Gastrocnemius medialis (tissue), 4 donors: ENCODE data around the gene CACYBP. TPM values are rescaled to one million over a fixed set of nuclear protein-coding genes. Genes with fewer than 3 reads are reported as not detected.
"Not testable (repeated sequence)": the region's sequence is repeated elsewhere in the genome, so short reads cannot be mapped to it uniquely, and the experiment has no call there.

Experiments
- ATAC-seq, 2 donors: fragments of 150-250 bp; one replicate each; pipeline ENCODE4 v1.9.1; 2016
- DNase-seq, 2 donors: peaks; one replicate each; pipeline ENCODE4 v3.0.0-alpha.2; 2019
- H3K27ac ChIP-seq, 4 donors: fragments of 200-600 bp; sonication (generic); 1 replicate in 1 of 4; 2 replicates in 3 of 4; pipeline ENCODE4 v1.5.1; 2016 to 2018; ENCODE audit warnings: mild to moderate bottlenecking in 2 of 4, moderate library complexity in 1 of 4
- H3K27me3 ChIP-seq, 3 donors: fragments of 200-600 bp; sonication (generic) in 2 of 3; 1 replicate in 1 of 3; 2 replicates in 2 of 3; pipeline versions ENCODE4 v1.5.1 to v1.6.0; 2016 to 2019; ENCODE audit warnings: mild to moderate bottlenecking in 1 of 3, moderate library complexity in 1 of 3
- H3K36me3 ChIP-seq, 2 donors: fragments of 200-600 bp; sonication (generic) in 1 of 2; one replicate each; pipeline ENCODE4 v1.5.1; 2017 to 2018
- H3K4me1 ChIP-seq, 2 donors: fragments of 200-600 bp; sonication (generic) in 1 of 2; one replicate each; pipeline ENCODE4 v1.5.1; 2016 to 2017; ENCODE audit warnings: mild to moderate bottlenecking in 2 of 2
- H3K4me3 ChIP-seq, 4 donors: fragments of 200-600 bp; sonication (generic) in 3 of 4; 1 replicate in 1 of 4; 2 replicates in 3 of 4; pipeline ENCODE4 v1.5.1; 2016 to 2019; ENCODE audit warnings: mild to moderate bottlenecking in 2 of 4
- H3K9me3 ChIP-seq, 3 donors: fragments of 200-600 bp; sonication (generic) in 2 of 3; 1 replicate in 1 of 3; 2 replicates in 2 of 3; pipeline ENCODE4 v1.5.1; 2016 to 2019
- POLR2A ChIP-seq, 2 donors: fragments of 450-650 bp; IDR thresholded peaks; one replicate each; pipeline ENCODE4 v1.6.1; 2017; ENCODE audit warnings: antibody characterized with exemption in 2 of 2, mild to moderate bottlenecking in 2 of 2, moderate library complexity in 2 of 2
- in situ Hi-C, 4 donors: fragments of 200-750 bp; cut with MboI; loops; one replicate each; pipeline versions ENCODE4 v1.15.0 to v1.8.0; 2017; ENCODE audit warnings: low sequenced_read_pairs in 4 of 4
- intact Hi-C: fragments of 100-400 bp; cut with DNase I; formaldehyde crosslinking; loops from one replicate; pipeline ENCODE4 v1.15.1; 2023; ENCODE audit warnings: low total_unique reads
- total RNA-seq, 4 donors: library from RNA; depleted of rRNA; stranded (reverse); fragments of >200 nt; gene quantifications; one replicate each; pipeline versions ENCODE4 v1.1.0 to v1.2.3, GENCODE V29; 2016
- TF ChIP-seq, protein P1 (sequence below), 5 experiments: fragments of 450-650 bp in 3 of 5; fragments of 200-600 bp in 2 of 5; sonication (generic) in 2 of 5; IDR thresholded peaks in 4 of 5; conservative IDR thresholded peaks in 1 of 5; 1 replicate in 4 of 5; 2 replicates in 1 of 5; pipeline ENCODE4 v1.5.1; 2016 to 2019; ENCODE audit warnings: antibody characterized with exemption in 5 of 5, mild to moderate bottlenecking in 3 of 5, moderate library complexity in 3 of 5

Gene CACYBP
- total RNA-seq, 4 donors from 2014 or later = 32.9 to 99.6 (median 73.7) TPM

DNA sequence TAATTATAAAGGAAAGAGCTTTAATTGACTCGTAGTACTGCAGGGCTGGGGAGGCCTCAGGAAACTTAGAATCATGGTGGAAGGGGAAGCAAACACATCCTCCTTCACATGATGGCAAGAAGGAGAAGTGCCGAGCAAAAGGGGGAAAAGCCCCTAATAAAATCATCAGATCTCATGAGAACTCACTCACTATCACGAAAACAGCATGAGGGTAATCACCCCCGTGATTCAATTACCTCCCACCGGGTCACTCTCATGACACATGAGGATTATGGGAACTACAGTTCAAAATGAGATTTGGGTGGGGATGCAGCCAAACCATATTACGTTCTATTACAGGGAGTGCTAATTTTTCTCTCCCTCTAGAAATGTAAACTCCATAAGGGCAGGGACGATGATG, 37.7 kb downstream of the CACYBP start:
- H3K27ac ChIP-seq = no peak overlapping the region
- no peaks in the 10 kb centered on the region for H3K4me1 ChIP-seq
- TF ChIP-seq, protein P1, sequence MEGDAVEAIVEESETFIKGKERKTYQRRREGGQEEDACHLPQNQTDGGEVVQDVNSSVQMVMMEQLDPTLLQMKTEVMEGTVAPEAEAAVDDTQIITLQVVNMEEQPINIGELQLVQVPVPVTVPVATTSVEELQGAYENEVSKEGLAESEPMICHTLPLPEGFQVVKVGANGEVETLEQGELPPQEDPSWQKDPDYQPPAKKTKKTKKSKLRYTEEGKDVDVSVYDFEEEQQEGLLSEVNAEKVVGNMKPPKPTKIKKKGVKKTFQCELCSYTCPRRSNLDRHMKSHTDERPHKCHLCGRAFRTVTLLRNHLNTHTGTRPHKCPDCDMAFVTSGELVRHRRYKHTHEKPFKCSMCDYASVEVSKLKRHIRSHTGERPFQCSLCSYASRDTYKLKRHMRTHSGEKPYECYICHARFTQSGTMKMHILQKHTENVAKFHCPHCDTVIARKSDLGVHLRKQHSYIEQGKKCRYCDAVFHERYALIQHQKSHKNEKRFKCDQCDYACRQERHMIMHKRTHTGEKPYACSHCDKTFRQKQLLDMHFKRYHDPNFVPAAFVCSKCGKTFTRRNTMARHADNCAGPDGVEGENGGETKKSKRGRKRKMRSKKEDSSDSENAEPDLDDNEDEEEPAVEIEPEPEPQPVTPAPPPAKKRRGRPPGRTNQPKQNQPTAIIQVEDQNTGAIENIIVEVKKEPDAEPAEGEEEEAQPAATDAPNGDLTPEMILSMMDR (IDR thresholded peaks at IDR 0.05 in 4 of 5, conservative IDR thresholded peaks at IDR 0.05 in 1 of 5) = no peak
- no peak for TF ChIP-seq POLR2A (IDR thresholded peaks at IDR 0.05)
- in situ Hi-C loops = loop anchor here in 3 of 4 donors (10.0 to 25.0 kb wide), 2 partner anchors 87 to 275 kb away; no protein-coding TSS in a partner anchor
- ATAC-seq = no peak
- no peak overlapping the region for H3K4me3 ChIP-seq
- DNase-seq = no peak
- H3K9me3 ChIP-seq = no peaks in the 10 kb centered on the region
- no peaks in the 10 kb centered on the region for H3K27me3 ChIP-seq
- intact Hi-C loops = no loop called here
- H3K36me3 ChIP-seq = no peaks in the 10 kb centered on the region

DNA sequence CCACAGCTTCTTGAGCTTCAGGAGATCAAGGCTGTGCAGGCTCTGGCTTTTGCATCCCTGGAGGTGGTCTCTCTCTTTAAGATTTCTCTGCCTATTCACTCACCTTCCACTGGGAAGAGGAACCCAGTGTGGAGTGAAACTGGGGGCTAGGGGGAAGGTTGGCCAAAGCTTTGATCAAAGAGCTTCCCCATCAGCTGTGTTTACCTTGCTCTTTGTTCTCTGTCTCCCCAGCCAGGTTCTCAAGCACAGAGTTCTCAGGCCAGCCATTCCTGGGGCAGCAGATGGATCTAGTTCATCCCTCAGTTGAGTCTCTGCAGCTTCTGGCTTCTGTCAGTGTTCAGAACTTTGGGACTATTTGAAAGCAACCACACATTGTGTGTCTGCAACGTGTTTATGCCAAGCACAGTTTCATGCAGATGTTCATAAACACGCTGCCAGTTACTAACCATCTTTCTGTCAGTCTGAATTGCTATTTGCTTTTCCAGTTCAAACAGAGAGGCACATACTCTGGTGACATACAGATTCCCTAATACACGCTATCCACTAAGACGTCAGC, 40.7 kb downstream of the CACYBP start:
- Histone ChIP-seq H3K27ac (no peak overlapping the region), H3K9me3 (no peaks in the 10 kb centered on the region), H3K27me3 (no peaks in the 10 kb centered on the region), H3K4me1 (no peaks in the 10 kb centered on the region), H3K36me3 (no peaks in the 10 kb centered on the region), H3K4me3 (no peak overlapping the region)
- intact Hi-C loops (no loop called here), in situ Hi-C loops (loop anchor here in 2 of 4 donors (25.0 kb wide), 1 partner anchor 272 kb away; no protein-coding TSS in a partner anchor)
- no peak for DNase-seq
- TF ChIP-seq, protein P1 (IDR thresholded peaks at IDR 0.05 in 4 of 5, conservative IDR thresholded peaks at IDR 0.05 in 1 of 5) = no peak
- no peak for TF ChIP-seq POLR2A (IDR thresholded peaks at IDR 0.05)
- no peak for ATAC-seq

DNA sequence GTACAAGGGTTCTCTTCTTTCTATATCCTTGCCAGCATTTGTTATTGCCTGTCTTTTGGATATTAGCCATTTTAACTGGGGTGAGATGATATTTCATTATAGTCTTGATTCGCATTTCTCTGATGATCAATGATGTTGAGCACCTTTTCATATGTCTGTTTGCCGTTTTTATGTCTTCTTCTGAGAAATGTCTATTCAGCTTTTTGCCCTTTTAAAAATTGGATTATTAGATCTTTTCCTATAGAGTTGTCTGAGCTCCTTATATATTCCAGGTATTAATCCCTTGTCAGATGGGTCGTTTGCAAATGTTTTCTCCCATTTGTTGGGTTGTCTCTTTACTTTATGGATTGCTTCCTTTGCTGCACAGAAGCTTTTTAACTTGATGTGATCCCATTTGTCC, 42.9 kb downstream of the CACYBP start:
- Histone ChIP-seq H3K36me3 (no peaks in the 10 kb centered on the region), H3K27ac (no peak overlapping the region), H3K9me3 (no peaks in the 10 kb centered on the region), H3K27me3 (no peaks in the 10 kb centered on the region), H3K4me3 (no peak overlapping the region), H3K4me1 (no peaks in the 10 kb centered on the region)
- DNase-seq (no peak), ATAC-seq (no peak)
- TF ChIP-seq, protein P1 (IDR thresholded peaks at IDR 0.05 in 4 of 5, conservative IDR thresholded peaks at IDR 0.05 in 1 of 5) = no peak
- TF ChIP-seq POLR2A (IDR thresholded peaks at IDR 0.05) = no peak
- in situ Hi-C loops = loop anchor here in 2 of 4 donors (25.0 kb wide), 1 partner anchor 270 kb away; no protein-coding TSS in a partner anchor
- intact Hi-C loops = no loop called here

DNA sequence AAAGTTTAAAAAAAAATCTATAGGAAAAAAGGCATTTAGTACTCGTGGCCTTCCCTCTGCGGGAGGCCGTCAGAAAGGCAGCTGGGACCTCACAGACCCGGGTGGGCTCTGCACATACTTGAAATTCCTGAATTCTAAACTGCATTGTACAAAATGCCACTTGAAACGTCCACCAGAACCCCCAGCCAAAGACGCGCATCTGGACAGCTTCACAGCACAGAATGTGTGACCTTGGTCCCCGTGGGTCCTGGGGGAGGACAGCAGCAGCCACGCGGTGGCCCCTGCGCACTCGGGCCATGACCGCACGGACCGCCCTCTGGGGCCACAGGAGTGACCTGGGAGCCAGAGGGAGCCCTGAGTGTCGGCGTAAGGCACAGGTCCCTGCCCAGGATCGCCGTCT, 44.1 kb downstream of the CACYBP start:
- in situ Hi-C loops (loop anchor here in 2 of 4 donors (25.0 kb wide), 1 partner anchor 268 kb away; no protein-coding TSS in a partner anchor), intact Hi-C loops (no loop called here)
- H3K9me3 ChIP-seq = no peaks in the 10 kb centered on the region
- H3K4me3 ChIP-seq = no peak overlapping the region
- TF ChIP-seq, protein P1 (IDR thresholded peaks at IDR 0.05 in 4 of 5, conservative IDR thresholded peaks at IDR 0.05 in 1 of 5) = no peak
- TF ChIP-seq POLR2A (IDR thresholded peaks at IDR 0.05) = no peak
- peaks cover 0 to 2% (median 0%) of the 10 kb centered on the region in 3 donors for H3K27me3 ChIP-seq
- DNase-seq (no peak), ATAC-seq (no peak)
- no peaks in the 10 kb centered on the region for H3K36me3 ChIP-seq
- H3K4me1 ChIP-seq = no peaks in the 10 kb centered on the region
- H3K27ac ChIP-seq = no peak overlapping the region

DNA sequence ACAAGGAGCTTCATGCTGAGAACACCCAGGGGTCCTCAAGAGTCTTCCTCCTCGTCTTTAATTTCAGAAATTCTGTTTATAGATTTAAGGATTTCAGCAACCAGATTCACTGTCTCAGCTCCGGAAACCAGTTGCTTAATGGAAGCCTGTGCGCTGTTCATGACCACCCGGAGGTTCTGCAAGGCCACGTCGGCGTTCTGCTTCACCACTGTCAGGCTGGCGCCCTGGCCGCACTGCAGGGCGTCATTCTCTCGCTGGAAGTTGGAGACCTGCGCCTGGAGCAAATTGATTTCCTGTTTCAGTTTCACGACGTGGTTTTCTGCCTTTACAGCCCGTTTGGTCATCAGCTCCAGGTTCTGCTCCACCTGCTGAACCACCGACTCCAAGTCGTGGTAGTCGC, 44.8 kb downstream of the CACYBP start:
- intact Hi-C loops, H3K4me3 ChIP-seq, H3K9me3 ChIP-seq, DNase-seq, H3K36me3 ChIP-seq, H3K27ac ChIP-seq, ATAC-seq, H3K4me1 ChIP-seq, H3K27me3 ChIP-seq: not testable (repeated sequence)
- in situ Hi-C loops = loop anchor here in 2 of 4 donors (25.0 kb wide), 1 partner anchor 268 kb away; no protein-coding TSS in a partner anchor
